Epithelial cell of esophagus (primary cell): ENCODE data around the gene PPM1K.
A peak's percentile ranks its signal among the peaks of the same experiment; 100 is the strongest.

Experiments
- DNase-seq: peaks from one replicate; pipeline ENCODE4 v3.0.0; 2010; ENCODE audit warnings: low read depth
- H3K4me3 ChIP-seq: 2 replicates; pipeline ENCODE4 v1.5.1; 2011; ENCODE audit warnings: mild to moderate bottlenecking, low read length, control low read depth
- CTCF ChIP-seq: IDR thresholded peaks from 2 replicates; pipeline ENCODE4 v1.5.1; 2011; ENCODE audit warnings: low read depth, mild to moderate bottlenecking, low read length, control low read depth, inconsistent platforms; ENCODE audit not compliant: insufficient read depth; ENCODE audit errors: missing control alignments

The PPM1K gene

GRCh38 chr4:88230969-88231771 lies 53.2 kb downstream of the PPM1K start:
- no peak overlapping the region for H3K4me3 ChIP-seq
- TF ChIP-seq CTCF: no peak
- DNase-seq: no peak

DNA sequence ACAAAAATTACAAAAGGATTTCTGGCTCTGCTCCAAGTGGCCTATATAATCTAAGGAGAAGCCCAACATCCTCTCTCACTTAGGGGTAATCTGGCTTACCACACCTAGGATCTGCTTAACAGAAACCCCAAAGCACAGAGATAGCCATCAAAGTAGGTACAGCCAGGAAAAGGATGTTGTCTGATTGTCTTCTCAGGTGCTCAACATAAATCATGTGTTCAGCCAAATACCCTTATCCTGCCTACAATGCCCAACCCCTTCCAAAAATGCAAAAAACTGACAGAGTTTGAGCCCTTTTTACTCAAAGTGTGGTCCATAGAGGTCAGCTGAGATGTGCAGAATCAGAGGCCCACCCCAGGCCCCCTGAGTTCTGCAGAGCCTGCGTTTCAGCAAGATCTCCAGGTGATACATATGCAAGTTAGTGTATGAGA lies 53.9 kb downstream of the PPM1K start:
- H3K4me3 ChIP-seq: no peak overlapping the region
- no peak for TF ChIP-seq CTCF
- no peak for DNase-seq

DNA sequence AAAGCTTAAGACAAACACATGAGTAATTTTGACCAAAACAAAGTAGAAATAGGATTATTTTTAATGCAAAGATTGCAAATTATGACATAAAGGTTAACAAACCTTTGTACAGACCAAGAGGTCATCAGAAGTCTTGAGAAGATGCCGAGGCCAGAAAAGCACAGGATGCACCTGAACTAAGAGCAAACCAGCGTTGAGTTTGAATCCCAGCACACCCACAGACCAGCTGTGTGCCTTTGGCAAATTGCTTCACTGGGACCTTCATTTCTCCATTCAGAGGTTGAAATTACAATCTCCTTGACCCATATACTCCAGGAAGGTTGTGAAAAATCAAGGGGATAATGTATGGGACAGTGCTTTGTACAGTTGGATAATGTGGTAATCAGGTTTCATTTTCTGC lies 56.6 kb downstream of the PPM1K start:
- DNase-seq: no peak
- H3K4me3 ChIP-seq: no peak overlapping the region
- no peak for TF ChIP-seq CTCF

GRCh38 chr4:88226143-88226542 lies 58.2 kb downstream of the PPM1K start:
- TF ChIP-seq CTCF: no peak
- H3K4me3 ChIP-seq: no peak overlapping the region
- peak; percentile 80 for DNase-seq

DNA sequence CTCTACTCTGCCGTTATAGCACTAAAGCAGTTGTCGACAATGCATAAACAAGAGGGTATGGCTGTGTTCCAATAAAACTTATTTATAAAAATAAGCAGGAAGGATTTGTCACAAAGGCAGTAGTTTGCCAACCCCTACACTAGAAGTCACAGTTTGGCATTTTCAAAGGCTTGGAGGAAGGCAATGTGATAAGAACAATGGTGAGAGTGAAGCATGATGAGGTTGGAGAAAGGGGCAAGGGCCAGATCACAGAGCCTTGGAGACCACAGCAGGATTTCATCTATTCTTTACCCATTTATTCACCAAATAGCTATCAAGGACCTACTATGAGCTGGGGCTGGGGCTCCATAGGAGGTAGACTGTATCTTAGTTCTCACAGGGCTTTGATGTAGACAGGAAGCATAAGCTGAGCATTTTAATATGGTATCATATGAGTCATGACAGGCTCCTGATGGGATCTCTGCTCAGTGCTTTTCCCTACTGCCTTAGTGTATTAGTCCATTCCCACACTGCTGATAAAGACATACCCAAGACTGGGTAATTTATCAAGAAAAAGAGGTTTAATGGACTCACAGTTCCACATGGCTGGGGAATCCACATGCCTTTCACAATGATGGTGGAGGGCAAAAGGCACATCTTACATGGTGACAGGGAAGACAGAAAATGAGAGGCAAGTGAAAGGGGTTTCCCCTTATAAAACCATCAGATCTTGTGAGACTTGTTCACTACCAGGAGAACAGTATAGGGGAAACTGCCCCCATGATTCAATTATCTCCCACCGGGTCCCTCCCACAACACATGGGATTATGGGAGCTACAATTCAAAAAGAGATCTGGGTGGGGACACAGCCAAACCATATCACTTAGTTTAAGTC lies 58.9 kb downstream of the PPM1K start:
- no peak overlapping the region for H3K4me3 ChIP-seq
- TF ChIP-seq CTCF: no peak
- no peak for DNase-seq

- no peak overlapping the region for H3K4me3 ChIP-seq
- TF ChIP-seq CTCF: no peak
- DNase-seq: no peak
Measured at GRCh38 chr4:88223516-88223915, 60.8 kb downstream of the PPM1K start.
